HepG2 (cell line): ENCODE results near the gene IL17RC. TPM values are rescaled to one million over a fixed set of nuclear protein-coding genes. Genes with fewer than 3 reads are reported as not detected.

Source experiments
- CENPT ChIP-seq: sonication (generic); formaldehyde crosslinking; IDR thresholded peaks from 2 replicates; pipeline ENCODE4 v1.8.0; 2022; ENCODE audit warnings: low read depth, mild to moderate bottlenecking, moderate library complexity, missing genetic modification reagents
- CREM ChIP-seq, 2 experiments: sonication (generic) in 1 of 2; formaldehyde crosslinking in 1 of 2; IDR thresholded peaks; 2 replicates each; pipeline versions ENCODE4 v1.4.0 to v1.6.1; 2016 to 2020; ENCODE audit warnings: antibody characterized with exemption in 1 of 2, mild to moderate bottlenecking in 1 of 2, missing genetic modification reagents in 1 of 2
- E2F1 ChIP-seq: sonication (generic); formaldehyde crosslinking; IDR thresholded peaks from 2 replicates; pipeline ENCODE4 v1.5.0; 2020; ENCODE audit warnings: missing genetic modification reagents
- IRX3 ChIP-seq: sonication (generic); formaldehyde crosslinking; IDR thresholded peaks from 2 replicates; pipeline ENCODE4 v1.8.1; 2023; ENCODE audit warnings: mild to moderate bottlenecking, low read depth, missing genetic modification reagents, borderline replicate concordance
- KLF11 ChIP-seq: IDR thresholded peaks from 2 replicates; pipeline ENCODE4 v1.6.1; 2016; ENCODE audit warnings: missing compliant biosample characterization
- KLF6 ChIP-seq: IDR thresholded peaks from 2 replicates; pipeline ENCODE4 v1.8.0; 2016; ENCODE audit warnings: missing biosample characterization, missing genetic modification reagents
- KLF9 ChIP-seq: IDR thresholded peaks from 2 replicates; pipeline ENCODE4 v1.6.1; 2016; ENCODE audit warnings: low read depth
- MTF1 ChIP-seq: sonication (generic); formaldehyde crosslinking; IDR thresholded peaks from 2 replicates; pipeline ENCODE4 v1.5.0; 2020; ENCODE audit warnings: missing genetic modification reagents
- PHF8 ChIP-seq: sonication (generic); formaldehyde crosslinking; IDR thresholded peaks from 2 replicates; pipeline ENCODE4 v1.5.0; 2020; ENCODE audit warnings: missing genetic modification reagents
- PPARG ChIP-seq: conservative IDR thresholded peaks from 2 replicates; pipeline ENCODE4 v1.6.1; 2016; ENCODE audit warnings: missing biosample characterization, missing genetic modification reagents
- TBX3 ChIP-seq: fragments of 450-650 bp; IDR thresholded peaks from 2 replicates; pipeline ENCODE4 v1.6.1; 2017; ENCODE audit warnings: antibody characterized with exemption, mild to moderate bottlenecking, inconsistent platforms, borderline replicate concordance
- ZBTB44 ChIP-seq: sonication (generic); formaldehyde crosslinking; IDR thresholded peaks from 2 replicates; pipeline ENCODE4 v1.4.0; 2020; ENCODE audit warnings: missing genetic modification reagents
- ZFP62 ChIP-seq: sonication (generic); formaldehyde crosslinking; IDR thresholded peaks from 2 replicates; pipeline ENCODE4 v1.4.0; 2020; ENCODE audit warnings: missing genetic modification reagents
- ZMAT3 ChIP-seq: sonication (generic); formaldehyde crosslinking; conservative IDR thresholded peaks from 2 replicates; pipeline ENCODE4 v1.7.0; 2021; ENCODE audit warnings: missing genetic modification reagents
- ZNF30 ChIP-seq: sonication (generic); formaldehyde crosslinking; IDR thresholded peaks from 2 replicates; pipeline ENCODE4 v1.5.0; 2020; ENCODE audit warnings: mild to moderate bottlenecking, missing genetic modification reagents
- ZNF318 ChIP-seq: sonication (generic); formaldehyde crosslinking; IDR thresholded peaks from 2 replicates; pipeline ENCODE4 v1.4.0; 2020; ENCODE audit warnings: mild to moderate bottlenecking, missing genetic modification reagents
- ZNF552 ChIP-seq: sonication (generic); formaldehyde crosslinking; IDR thresholded peaks from 2 replicates; pipeline ENCODE4 v1.9.0; 2022; ENCODE audit warnings: missing genetic modification reagents, mild to moderate bottlenecking, borderline replicate concordance
- ZNF605 ChIP-seq: sonication (generic); formaldehyde crosslinking; IDR thresholded peaks from 2 replicates; pipeline ENCODE4 v1.8.0; 2022; ENCODE audit warnings: mild to moderate bottlenecking, missing genetic modification reagents
- ZNF616 ChIP-seq: sonication (generic); formaldehyde crosslinking; IDR thresholded peaks from 2 replicates; pipeline ENCODE4 v1.5.0; 2020; ENCODE audit warnings: low read depth, mild to moderate bottlenecking, missing genetic modification reagents
- polyA plus RNA-seq, 8 experiments: library from polyadenylated mRNA; depleted of rRNA in 3 of 8; stranded (reverse) in 7 of 8; unstranded in 1 of 8; fragments of >200 nt; fragmentation: Illumina TruSeq in 4 of 8; extraction: Trizol in 4 of 8; gene quantifications; 2 replicates each; pipeline versions ENCODE4 v1.2.1 to v1.2.3, GENCODE V29; 2011 to 2016; ENCODE audit warnings: low read depth in 4 of 8, missing spikeins in 1 of 8, mixed read lengths in 1 of 8; ENCODE audit not compliant: insufficient read depth in 1 of 8
- total RNA-seq, 5 experiments: library from RNA; depleted of rRNA; stranded (reverse); fragments of >200 nt; fragmentation: Illumina TruSeq; extraction: Trizol; gene quantifications; 2 replicates each; pipeline ENCODE4 v1.2.3, GENCODE V29; 2016; ENCODE audit warnings: low read depth in 1 of 5

IL17RC gene
- total and polyA plus RNA-seq, 2 of the 13 experiments (the other 11 are each of a cell fraction or from before 2014, with no cell fraction given) = 20.7 to 24.0 TPM

- TF ChIP-seq ZBTB44 (CRISPR knock-in tag) (no peak), ZMAT3 (0 out of 2 replicates have a peak, but pooled peaks have one; percentile 19), TBX3 (no peak), KLF6 (CRISPR knock-in tag) (0 out of 2 replicates have a peak, but pooled peaks have one; percentile 38), ZNF616 (CRISPR knock-in tag) (peak; percentile 86; the same call in 1 of the 2 replicates), CENPT (CRISPR knock-in tag) (no peak), ZNF552 (CRISPR knock-in tag) (peak; percentile 81; the same call in 1 of the 2 replicates), ZNF605 (CRISPR knock-in tag) (peak; percentile 82), MTF1 (CRISPR knock-in tag) (0 out of 2 replicates have a peak, but pooled peaks have one; percentile 50), KLF11 (CRISPR knock-in tag) (peak; percentile 71; the same call in 1 of the 2 replicates), IRX3 (CRISPR knock-in tag) (no peak), E2F1 (CRISPR knock-in tag) (peak; percentile 55; the same call in 1 of the 2 replicates), PPARG (CRISPR knock-in tag) (0 out of 2 replicates have a peak, but pooled peaks have one; percentile 45), ZNF30 (CRISPR knock-in tag) (0 out of 2 replicates have a peak, but pooled peaks have one; percentile 24), ZFP62 (CRISPR knock-in tag) (no peak), PHF8 (peak; percentile 55), KLF9 (no peak), ZNF318 (CRISPR knock-in tag) (no peak), CREM (IDR thresholded peaks at IDR 0.05) (peak; percentile 80), CREM (CRISPR knock-in tag; IDR thresholded peaks at IDR 0.05) (0 out of 2 replicates have a peak, but pooled peaks have one; percentile 15)
Measured at GRCh38 chr3:9933561-9934234, 16.8 kb downstream of the IL17RC start, which contains the start of gene CRELD1 (continued).
